HepG2 (cell line): ENCODE data around the gene UBE2O. TPM values are rescaled to one million over a fixed set of nuclear protein-coding genes. Genes with fewer than 3 reads are reported as not detected.

Experiments
- AKNA ChIP-seq: sonication (generic); formaldehyde crosslinking; IDR thresholded peaks from 2 replicates; pipeline ENCODE4 v1.4.0; 2020; ENCODE audit warnings: missing genetic modification reagents, borderline replicate concordance
- DZIP1 ChIP-seq: sonication (generic); formaldehyde crosslinking; IDR thresholded peaks from 2 replicates; pipeline ENCODE4 v1.5.0; 2020; ENCODE audit warnings: mild to moderate bottlenecking, missing genetic modification reagents
- RBM39 ChIP-seq: fragments of 200-400 bp; formaldehyde crosslinking; IDR thresholded peaks from one replicate; pipeline ENCODE4 v1.6.1; 2018; ENCODE audit warnings: antibody characterized with exemption, mild to moderate bottlenecking, low read depth, low read length; ENCODE audit not compliant: poor library complexity, severe bottlenecking
- ZNF142 ChIP-seq: sonication (generic); formaldehyde crosslinking; IDR thresholded peaks from 2 replicates; pipeline ENCODE4 v1.4.0; 2020; ENCODE audit warnings: missing genetic modification reagents
- ZNF253 ChIP-seq: sonication (generic); formaldehyde crosslinking; IDR thresholded peaks from 2 replicates; pipeline ENCODE4 v1.8.0; 2022; ENCODE audit warnings: mild to moderate bottlenecking, missing genetic modification reagents, borderline replicate concordance
- ZNF326 ChIP-seq: sonication (generic); formaldehyde crosslinking; IDR thresholded peaks from 2 replicates; pipeline ENCODE4 v1.4.0; 2020; ENCODE audit warnings: missing genetic modification reagents, borderline replicate concordance
- ZNF333 ChIP-seq: sonication (generic); formaldehyde crosslinking; IDR thresholded peaks from 2 replicates; pipeline ENCODE4 v1.4.0; 2020; ENCODE audit warnings: mild to moderate bottlenecking, missing genetic modification reagents, borderline replicate concordance
- ZNF446 ChIP-seq: sonication (generic); formaldehyde crosslinking; IDR thresholded peaks from 2 replicates; pipeline ENCODE4 v1.5.0; 2020; ENCODE audit warnings: mild to moderate bottlenecking, missing genetic modification reagents
- polyA plus RNA-seq, 8 experiments: library from polyadenylated mRNA; depleted of rRNA in 3 of 8; stranded (reverse) in 7 of 8; unstranded in 1 of 8; fragments of >200 nt; fragmentation: Illumina TruSeq in 4 of 8; extraction: Trizol in 4 of 8; gene quantifications; 2 replicates each; pipeline versions ENCODE4 v1.2.1 to v1.2.3, GENCODE V29; 2011 to 2016; ENCODE audit warnings: low read depth in 4 of 8, missing spikeins in 1 of 8, mixed read lengths in 1 of 8; ENCODE audit not compliant: insufficient read depth in 1 of 8
- total RNA-seq, 5 experiments: library from RNA; depleted of rRNA; stranded (reverse); fragments of >200 nt; fragmentation: Illumina TruSeq; extraction: Trizol; gene quantifications; 2 replicates each; pipeline ENCODE4 v1.2.3, GENCODE V29; 2016; ENCODE audit warnings: low read depth in 1 of 5
- TF ChIP-seq, protein P1 (sequence below): IDR thresholded peaks from 2 replicates; pipeline ENCODE4 v1.6.1; 2012; ENCODE audit warnings: low read depth, low read length, improper control_type of control experiment
- TF ChIP-seq, protein P2 (sequence below): IDR thresholded peaks from 2 replicates; pipeline ENCODE4 v1.6.1; 2012; ENCODE audit warnings: low read length, improper control_type of control experiment

The UBE2O gene
- total and polyA plus RNA-seq, 2 of the 13 experiments (the other 11 are each of a cell fraction or from before 2014, with no cell fraction given): 21.5 to 23.5 TPM

GRCh38 chr17:76500747-76501017 lies 47.7 kb upstream of the UBE2O start (continued):
- TF ChIP-seq ZNF142 (peak; percentile 36), ZNF253 (CRISPR knock-in tag) (no peak), RBM39 (no peak), ZNF326 (CRISPR knock-in tag) (no peak), DZIP1 (no peak), AKNA (CRISPR knock-in tag) (no peak), ZNF333 (CRISPR knock-in tag) (no peak), ZNF446 (CRISPR knock-in tag) (no peak; the same call in 1 of the 2 replicates)
- TF ChIP-seq, protein P1, sequence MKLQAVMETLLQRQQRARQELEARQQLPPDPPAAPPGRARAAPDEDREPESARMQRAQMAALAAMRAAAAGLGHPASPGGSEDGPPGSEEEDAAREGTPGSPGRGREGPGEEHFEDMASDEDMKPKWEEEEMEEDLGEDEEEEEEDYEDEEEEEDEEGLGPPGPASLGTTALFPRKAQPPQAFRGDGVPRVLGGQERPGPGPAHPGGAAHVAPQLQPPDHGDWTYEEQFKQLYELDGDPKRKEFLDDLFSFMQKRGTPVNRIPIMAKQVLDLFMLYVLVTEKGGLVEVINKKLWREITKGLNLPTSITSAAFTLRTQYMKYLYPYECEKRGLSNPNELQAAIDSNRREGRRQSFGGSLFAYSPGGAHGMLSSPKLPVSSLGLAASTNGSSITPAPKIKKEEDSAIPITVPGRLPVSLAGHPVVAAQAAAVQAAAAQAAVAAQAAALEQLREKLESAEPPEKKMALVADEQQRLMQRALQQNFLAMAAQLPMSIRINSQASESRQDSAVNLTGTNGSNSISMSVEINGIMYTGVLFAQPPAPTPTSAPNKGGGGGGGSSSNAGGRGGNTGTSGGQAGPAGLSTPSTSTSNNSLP: no peak
- TF ChIP-seq, protein P2, sequence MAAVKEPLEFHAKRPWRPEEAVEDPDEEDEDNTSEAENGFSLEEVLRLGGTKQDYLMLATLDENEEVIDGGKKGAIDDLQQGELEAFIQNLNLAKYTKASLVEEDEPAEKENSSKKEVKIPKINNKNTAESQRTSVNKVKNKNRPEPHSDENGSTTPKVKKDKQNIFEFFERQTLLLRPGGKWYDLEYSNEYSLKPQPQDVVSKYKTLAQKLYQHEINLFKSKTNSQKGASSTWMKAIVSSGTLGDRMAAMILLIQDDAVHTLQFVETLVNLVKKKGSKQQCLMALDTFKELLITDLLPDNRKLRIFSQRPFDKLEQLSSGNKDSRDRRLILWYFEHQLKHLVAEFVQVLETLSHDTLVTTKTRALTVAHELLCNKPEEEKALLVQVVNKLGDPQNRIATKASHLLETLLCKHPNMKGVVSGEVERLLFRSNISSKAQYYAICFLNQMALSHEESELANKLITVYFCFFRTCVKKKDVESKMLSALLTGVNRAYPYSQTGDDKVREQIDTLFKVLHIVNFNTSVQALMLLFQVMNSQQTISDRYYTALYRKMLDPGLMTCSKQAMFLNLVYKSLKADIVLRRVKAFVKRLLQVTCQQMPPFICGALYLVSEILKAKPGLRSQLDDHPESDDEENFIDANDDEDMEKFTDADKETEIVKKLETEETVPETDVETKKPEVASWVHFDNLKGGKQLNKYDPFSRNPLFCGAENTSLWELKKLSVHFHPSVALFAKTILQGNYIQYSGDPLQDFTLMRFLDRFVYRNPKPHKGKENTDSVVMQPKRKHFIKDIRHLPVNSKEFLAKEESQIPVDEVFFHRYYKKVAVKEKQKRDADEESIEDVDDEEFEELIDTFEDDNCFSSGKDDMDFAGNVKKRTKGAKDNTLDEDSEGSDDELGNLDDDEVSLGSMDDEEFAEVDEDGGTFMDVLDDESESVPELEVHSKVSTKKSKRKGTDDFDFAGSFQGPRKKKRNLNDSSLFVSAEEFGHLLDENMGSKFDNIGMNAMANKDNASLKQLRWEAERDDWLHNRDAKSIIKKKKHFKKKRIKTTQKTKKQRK: no peak
